NT2/D1 (cell line): Measurements from ENCODE around the gene CORO1C.

Experiments used
- SUZ12 ChIP-seq: IDR thresholded peaks from 2 replicates; pipeline ENCODE4 v1.6.1; 2011; ENCODE audit not compliant: insufficient read length, insufficient read depth; ENCODE audit errors: extremely low read depth
- YY1 ChIP-seq: IDR thresholded peaks from 2 replicates; pipeline ENCODE4 v1.6.1; 2011; ENCODE audit not compliant: insufficient read length, insufficient read depth

DNA sequence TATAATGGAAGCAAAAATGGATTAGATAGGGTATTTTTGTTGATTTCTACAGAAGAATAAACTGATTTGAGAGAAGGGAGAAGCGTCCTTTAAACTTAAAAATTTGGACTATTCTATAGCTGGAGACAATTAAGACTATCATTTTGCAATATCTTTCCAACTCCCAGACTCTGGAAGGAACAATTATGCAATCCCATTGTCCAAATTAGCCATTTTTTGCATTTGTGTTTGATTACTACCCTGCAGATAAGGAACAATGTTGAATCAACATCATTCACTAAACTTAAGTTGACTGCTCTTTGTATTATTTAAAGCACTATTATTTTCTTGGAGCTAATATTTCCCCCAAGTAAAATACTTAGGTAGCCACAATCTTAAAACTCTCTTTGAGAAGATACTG lies 62.8 kb downstream of the CORO1C start:
- TF ChIP-seq YY1 = no peak
- no peak for TF ChIP-seq SUZ12
